ENCODE measurements around the gene ATG4C. TPM values are rescaled to one million over a fixed set of nuclear protein-coding genes. Genes with fewer than 3 reads are reported as not detected.

ATG4C gene
- total and polyA plus RNA-seq, 2 of the 4 experiments (the other 2 are of a cell fraction), result 4.7 to 7.2 TPM

GRCh38 chr1:62841587-62842169 lies 57.7 kb downstream of the ATG4C start:
- ATAC-seq (ENCODE audit: low read depth) (peak; percentile 83), DNase-seq (peak; percentile 75)
- WGBS, 2 experiments (ENCODE audit: extremely low coverage in 2 of 2, insufficient read length in 1 of 2), result 11% methylated on average over 3 of the region's 3 CpGs; no CpG with 5 or more reads in 1 of the 2 experiments
- no peaks in the 10 kb centered on the region for H3K9me3 ChIP-seq (ENCODE audit: control insufficient read depth, insufficient read depth, low read length)
- no peak overlapping the region for H2BK5ac ChIP-seq (ENCODE audit: low read depth, low read length, poor library complexity, severe bottlenecking)
- in situ Hi-C loops (cut with MboI; ENCODE audit: low sequenced_read_pairs) (loop anchor here (25.0 kb wide), 2 partner anchors 596 to 696 kb away; no protein-coding TSS in a partner anchor), intact Hi-C loops (cut with micrococcal nuclease) (loop anchor here (1.0 to 10.0 kb wide), 5 partner anchors 65 to 696 kb away; no protein-coding TSS in a partner anchor), dilution Hi-C loops (cut with HindIII; ENCODE audit: low sequenced_read_pairs, unreplicated experiment) (no loop called here)
- H2AFZ ChIP-seq (replicated peaks; ENCODE audit: low read length, poor library complexity), result no peak overlapping the region
- H3K27ac ChIP-seq (ENCODE audit: insufficient read depth, low read length), result no peak overlapping the region
- BruUV-seq (replicated peaks), result no TSS peak
- POLR2A ChIA-PET (ENCODE audit: unreplicated experiment), result no interaction called here
- H3K9ac ChIP-seq (ENCODE audit: low read depth, low read length), result no peak overlapping the region
- no peak overlapping the region for H3K4me3 ChIP-seq (ENCODE audit: insufficient read depth, low read depth, low read length)
- no peak overlapping the region for H3K18ac ChIP-seq (ENCODE audit: low read depth, low read length)
- no peak overlapping the region for H3K4me2 ChIP-seq (ENCODE audit: low read depth, low read length)
- no peaks in the 10 kb centered on the region for H3K79me1 ChIP-seq (ENCODE audit: low read depth in 1 of 2, low read length in 2 of 2)
- no peak overlapping the region for H3K56ac ChIP-seq (ENCODE audit: extremely low read depth, insufficient read depth, low read length)
- CTCF ChIA-PET, result interaction anchor here (0.6 to 1.7 kb wide), 10 partner anchors 10 to 485 kb away, joined by 3 to 12 read pairs (median 3); no protein-coding TSS in a partner anchor
- no peak overlapping the region for H4K8ac ChIP-seq (ENCODE audit: low read depth in 2 of 2, low read length in 2 of 2)
- H3K27me3 ChIP-seq (ENCODE audit: control insufficient read depth, insufficient read depth, low read length), result no peaks in the 10 kb centered on the region
- no peak overlapping the region for H4K91ac ChIP-seq (ENCODE audit: insufficient read depth, low read depth, low read length)
- TF ChIP-seq FOS (IDR thresholded peaks at IDR 0.05; ENCODE audit: low read depth, low read length) (no peak), POLR2A (IDR thresholded peaks at IDR 0.05; ENCODE audit: low read depth, low read length) (no peak), RAD21 (IDR thresholded peaks at IDR 0.05; ENCODE audit: low read length) (peak; percentile 77), RFX5 (IDR thresholded peaks at IDR 0.05; ENCODE audit: low read depth, low read length) (no peak), SMC3 (IDR thresholded peaks at IDR 0.05; ENCODE audit: low read depth, low read length) (peak; percentile 46), MAZ (IDR thresholded peaks at IDR 0.05; ENCODE audit: borderline replicate concordance, low read depth, low read length) (no peak), ELK1 (IDR thresholded peaks at IDR 0.05; ENCODE audit: borderline replicate concordance, low read depth, low read length) (no peak)
- TF ChIP-seq, protein P1, sequence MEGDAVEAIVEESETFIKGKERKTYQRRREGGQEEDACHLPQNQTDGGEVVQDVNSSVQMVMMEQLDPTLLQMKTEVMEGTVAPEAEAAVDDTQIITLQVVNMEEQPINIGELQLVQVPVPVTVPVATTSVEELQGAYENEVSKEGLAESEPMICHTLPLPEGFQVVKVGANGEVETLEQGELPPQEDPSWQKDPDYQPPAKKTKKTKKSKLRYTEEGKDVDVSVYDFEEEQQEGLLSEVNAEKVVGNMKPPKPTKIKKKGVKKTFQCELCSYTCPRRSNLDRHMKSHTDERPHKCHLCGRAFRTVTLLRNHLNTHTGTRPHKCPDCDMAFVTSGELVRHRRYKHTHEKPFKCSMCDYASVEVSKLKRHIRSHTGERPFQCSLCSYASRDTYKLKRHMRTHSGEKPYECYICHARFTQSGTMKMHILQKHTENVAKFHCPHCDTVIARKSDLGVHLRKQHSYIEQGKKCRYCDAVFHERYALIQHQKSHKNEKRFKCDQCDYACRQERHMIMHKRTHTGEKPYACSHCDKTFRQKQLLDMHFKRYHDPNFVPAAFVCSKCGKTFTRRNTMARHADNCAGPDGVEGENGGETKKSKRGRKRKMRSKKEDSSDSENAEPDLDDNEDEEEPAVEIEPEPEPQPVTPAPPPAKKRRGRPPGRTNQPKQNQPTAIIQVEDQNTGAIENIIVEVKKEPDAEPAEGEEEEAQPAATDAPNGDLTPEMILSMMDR (conservative IDR thresholded peaks at IDR 0.05; ENCODE audit: low read depth, low read length), result peak; percentile 71
- no peak overlapping the region for H2BK15ac ChIP-seq (ENCODE audit: low read depth, low read length)
- H3K4me1 ChIP-seq (ENCODE audit: control insufficient read depth, insufficient read depth, low read length), result no peaks in the 10 kb centered on the region
- H3K14ac ChIP-seq (replicated peaks; ENCODE audit: low read depth, low read length), result no peak overlapping the region
- no peak overlapping the region for H2AK5ac ChIP-seq (ENCODE audit: low read depth, low read length)
- H2BK120ac ChIP-seq (ENCODE audit: low read depth, low read length), result no peak overlapping the region
- no peaks in the 10 kb centered on the region for H3K36me3 ChIP-seq (ENCODE audit: control insufficient read depth, insufficient read depth, low read length)
- no peaks in the 10 kb centered on the region for H3K9me1 ChIP-seq (ENCODE audit: insufficient read depth, low read length)
- no peak overlapping the region for H2BK20ac ChIP-seq (ENCODE audit: low read depth, low read length)
- H3K4ac ChIP-seq (ENCODE audit: low read depth, low read length), result no peak overlapping the region
- H2AK9ac ChIP-seq (replicated peaks; ENCODE audit: low read depth, low read length, poor library complexity), result no peak overlapping the region
- H4K5ac ChIP-seq (ENCODE audit: low read depth, low read length), result no peak overlapping the region
- no peaks in the 10 kb centered on the region for H4K20me1 ChIP-seq (ENCODE audit: insufficient read depth, low read length)
- no peak overlapping the region for H3K23ac ChIP-seq (ENCODE audit: low read depth, low read length)

Measured in IMR-90 (cell line).